Endothelial cell of umbilical vein (primary cell): ENCODE measurements around the gene NFIA. TPM values are rescaled to one million over a fixed set of nuclear protein-coding genes. Genes with fewer than 3 reads are reported as not detected.

Experiments
- BruUV-seq: library from RNA; stranded (reverse); fragments of 400-500 nt; replicated peaks from 2 replicates; lab custom pipeline; 2021; lab: Mats Ljungman, UMichigan
- CTCF ChIA-PET: fragments of 300-600, 350-600 bp; sonication (Branson Sonifier 250); formaldehyde crosslinking; loops from one replicate; lab custom pipeline; 2021; ENCODE audit warnings: antibody characterized with exemption, inconsistent platforms; lab: Charles Lee
- POLR2A ChIA-PET: fragments of 300-600, 350-600 bp; sonication (Branson Sonifier 250); formaldehyde crosslinking; loops from one replicate; lab custom pipeline; 2021; ENCODE audit warnings: antibody characterized with exemption, inconsistent platforms; lab: Charles Lee
- DNase-seq: peaks from one replicate; pipeline ENCODE4 v3.0.0-alpha.2; 2011; ENCODE audit warnings: low read depth, low spot score
- FAIRE-seq: peaks from 2 replicates; lab custom pipeline; 2011; peaks lifted over from hg19 to GRCh38; lab: Jason Lieb, UNC
- H2AFZ ChIP-seq: 2 replicates; pipeline ENCODE4 v1.6.0; 2012; ENCODE audit warnings: low read depth, low read length, control low read depth, inconsistent platforms
- H3K27ac ChIP-seq: 2 replicates; pipeline ENCODE4 v1.5.1; 2011; ENCODE audit warnings: low read depth, mild to moderate bottlenecking, control low read depth, low read length, moderate library complexity; ENCODE audit not compliant: insufficient read depth
- H3K27me3 ChIP-seq, 2 experiments: 2 replicates each; pipeline versions ENCODE4 v1.6.0 to v1.6.1; 2011; ENCODE audit warnings: low read length in 2 of 2, mixed read lengths in 1 of 2; ENCODE audit not compliant: control insufficient read depth in 2 of 2, insufficient read depth in 2 of 2
- H3K36me3 ChIP-seq, 2 experiments: 2 replicates in 1 of 2; 3 replicates in 1 of 2; pipeline ENCODE4 v1.5.1; 2011; ENCODE audit warnings: low read length in 2 of 2, mild to moderate bottlenecking in 1 of 2, moderate library complexity in 1 of 2; ENCODE audit not compliant: control insufficient read depth in 2 of 2, insufficient read depth in 2 of 2; ENCODE audit errors: extremely low read depth in 1 of 2
- H3K4me1 ChIP-seq: 3 replicates; pipeline ENCODE4 v1.5.1; 2011; ENCODE audit warnings: mild to moderate bottlenecking, low read length; ENCODE audit not compliant: control insufficient read depth, insufficient read depth; ENCODE audit errors: extremely low read depth
- H3K4me2 ChIP-seq: 2 replicates; pipeline ENCODE4 v1.6.1; 2011; ENCODE audit warnings: low read length, control low read depth, mixed read lengths; ENCODE audit not compliant: insufficient read depth
- H3K4me3 ChIP-seq, 3 experiments: fragments of 200-600 bp in 1 of 3; sonication (generic), shearing (Covaris generic) in 1 of 3; replicated peaks in 1 of 3; 2 replicates each; pipeline ENCODE4 v1.5.1; 2011 to 2016; ENCODE audit warnings: control low read depth in 3 of 3, low read length in 3 of 3, mild to moderate bottlenecking in 2 of 3, inconsistent platforms in 1 of 3, low read depth in 1 of 3, moderate library complexity in 1 of 3; ENCODE audit not compliant: insufficient read depth in 1 of 3
- H3K79me2 ChIP-seq: 2 replicates; pipeline ENCODE4 v1.6.0; 2012; ENCODE audit warnings: low read length, inconsistent platforms; ENCODE audit not compliant: control insufficient read depth, insufficient read depth
- H3K9ac ChIP-seq: replicated peaks from 2 replicates; pipeline ENCODE3; 2011; ENCODE audit warnings: low read length, control low read depth; ENCODE audit not compliant: insufficient read depth; ENCODE audit errors: extremely low read depth
- H3K9me1 ChIP-seq: replicated peaks from 3 replicates; pipeline ENCODE4 v1.6.0; 2011; ENCODE audit warnings: mild to moderate bottlenecking, low read length; ENCODE audit not compliant: control insufficient read depth, insufficient read depth; ENCODE audit errors: extremely low read depth
- H3K9me3 ChIP-seq: replicated peaks from 2 replicates; pipeline ENCODE4 v1.5.1; 2012; ENCODE audit warnings: low read length, inconsistent platforms; ENCODE audit not compliant: control insufficient read depth, insufficient read depth
- H4K20me1 ChIP-seq: replicated peaks from 2 replicates; pipeline ENCODE3; 2011; ENCODE audit warnings: mild to moderate bottlenecking, low read length; ENCODE audit not compliant: control insufficient read depth, insufficient read depth; ENCODE audit errors: extremely low read depth
- CTCF ChIP-seq, 2 donors: IDR thresholded peaks; 1 replicate in 1 of 2; 2 replicates in 1 of 2; pipeline ENCODE4 v1.5.1; 2011; ENCODE audit warnings: low read length in 2 of 2, mild to moderate bottlenecking in 2 of 2, moderate library complexity in 2 of 2, control low read depth in 1 of 2, inconsistent platforms in 1 of 2, low read depth in 1 of 2; ENCODE audit not compliant: insufficient read depth in 1 of 2; ENCODE audit errors: extremely low read depth in 1 of 2
- FOS ChIP-seq: IDR thresholded peaks from 2 replicates; pipeline ENCODE4 v1.6.1; 2011; ENCODE audit warnings: mild to moderate bottlenecking, low read length, moderate library complexity, borderline replicate concordance; ENCODE audit not compliant: insufficient read depth
- GATA2 ChIP-seq: IDR thresholded peaks from 2 replicates; pipeline ENCODE4 v1.7.0; 2011; ENCODE audit warnings: low read depth, mild to moderate bottlenecking, moderate library complexity, mixed read lengths, low read length; ENCODE audit not compliant: insufficient read length, insufficient read depth
- JUN ChIP-seq: IDR thresholded peaks from 2 replicates; pipeline ENCODE4 v1.6.1; 2011; ENCODE audit warnings: borderline replicate concordance, low read depth; ENCODE audit not compliant: insufficient read length, insufficient read depth
- POLR2A ChIP-seq: IDR thresholded peaks from 2 replicates; pipeline ENCODE4 v1.6.1; 2012; ENCODE audit warnings: low read depth, mild to moderate bottlenecking, control low read depth, low read length
- POLR2AphosphoS5 ChIP-seq: IDR thresholded peaks from 2 replicates; pipeline ENCODE4 v1.6.1; 2012; ENCODE audit warnings: low read depth, mild to moderate bottlenecking, control low read depth, low read length, moderate library complexity; ENCODE audit not compliant: insufficient read depth
- dilution Hi-C: fragments of 300-500 bp; cut with MboI; formaldehyde crosslinking; loops from one replicate; pipeline ENCODE4 v1.15.0; 2019; ENCODE audit warnings: low sequenced_read_pairs; ENCODE audit not compliant: extremely low pct_ligation_motif_present
- intact Hi-C: fragments of 100-400 bp; cut with micrococcal nuclease; formaldehyde crosslinking; loops from one replicate; pipeline ENCODE4 v1.10.0; 2022
- polyA plus RNA-seq, 4 experiments: library from polyadenylated mRNA; depleted of rRNA in 3 of 4; stranded (reverse) in 3 of 4; unstranded in 1 of 4; fragments of >200 nt; gene quantifications; 2 replicates each; pipeline versions ENCODE4 v1.2.1 to v1.2.3, GENCODE V29; 2011 to 2012; ENCODE audit warnings: missing spikeins in 1 of 4
- total RNA-seq: library from RNA; stranded (reverse); gene quantifications from 2 replicates; pipeline ENCODE4 v1.2.3, GENCODE V29; 2021
- TF ChIP-seq, protein P1 (sequence below): IDR thresholded peaks from 2 replicates; pipeline ENCODE4 v1.6.1; 2011; ENCODE audit not compliant: insufficient read depth, insufficient read length

NFIA gene
- total and polyA plus RNA-seq, 2 donors (not counting 3 experiments of a cell fraction or from before 2014, with no cell fraction given): 25.5 to 47.0 TPM

DNA sequence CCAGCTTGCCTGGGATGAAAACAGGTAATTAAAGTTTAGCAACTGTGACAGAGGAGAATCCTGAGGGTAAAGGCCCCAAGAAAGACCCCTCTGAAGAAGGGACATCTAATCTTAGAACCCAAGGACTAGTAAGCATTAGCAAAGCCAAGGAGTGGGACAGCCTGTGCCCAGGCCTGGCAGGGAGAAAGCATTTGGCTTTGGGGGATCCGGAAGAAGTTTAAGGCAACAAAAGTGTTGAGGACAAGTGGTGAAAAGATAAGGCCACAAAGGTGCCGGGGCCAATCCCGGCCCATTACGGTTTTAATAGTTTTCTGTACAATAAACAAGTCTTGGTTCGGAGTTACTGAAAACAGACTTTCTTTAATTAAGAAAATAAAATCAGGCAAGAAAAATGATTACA lies 367.0 kb downstream of the NFIA start:
- no peaks in the 10 kb centered on the region for H3K9me1 ChIP-seq
- no peak overlapping the region for H3K27ac ChIP-seq
- no peaks in the 10 kb centered on the region for H3K27me3 ChIP-seq
- H2AFZ ChIP-seq: no peak overlapping the region
- H3K4me2 ChIP-seq: no peak overlapping the region
- no peaks in the 10 kb centered on the region for H3K36me3 ChIP-seq
- BruUV-seq: no TSS peak
- H3K4me1 ChIP-seq: peaks cover 43% of the 10 kb centered on the region
- H3K4me3 ChIP-seq: no peak overlapping the region
- FAIRE-seq: no peak
- POLR2A ChIA-PET: no interaction called here
- no peaks in the 10 kb centered on the region for H3K9me3 ChIP-seq
- intact Hi-C loops (no loop called here), dilution Hi-C loops (no loop called here)
- H3K79me2 ChIP-seq: no peaks in the 10 kb centered on the region
- CTCF ChIA-PET: interaction anchor here (2.1 kb wide), 1 partner anchor 13 kb away, joined by 9 read pairs; no protein-coding TSS in a partner anchor
- H3K9ac ChIP-seq: no peak overlapping the region
- TF ChIP-seq POLR2AphosphoS5 (no peak), FOS (no peak)
- no peak for DNase-seq
- no peaks in the 10 kb centered on the region for H4K20me1 ChIP-seq

- Histone ChIP-seq H3K27ac (peak overlapping the region; percentile 54), H3K4me2 (peak overlapping the region; percentile 53), H2AFZ (peak overlapping the region; percentile 7), H3K9me1 (no peaks in the 10 kb centered on the region), H3K27me3 (no peaks in the 10 kb centered on the region), H3K4me1 (peaks cover 41% of the 10 kb centered on the region), H3K9ac (peak overlapping the region; percentile 14), H3K36me3 (no peaks in the 10 kb centered on the region), H3K4me3 (no peak overlapping the region), H3K9me3 (no peaks in the 10 kb centered on the region), H3K79me2 (no peaks in the 10 kb centered on the region), H4K20me1 (no peaks in the 10 kb centered on the region)
- CTCF ChIA-PET: interaction anchor here (1.0 to 1.8 kb wide), 4 partner anchors 17 to 401 kb away, joined by 3 to 7 read pairs (median 5); no protein-coding TSS in a partner anchor
- TF ChIP-seq FOS (no peak), POLR2AphosphoS5 (peak; percentile 45), GATA2 (no peak), POLR2A (no peak), JUN (no peak), CTCF (IDR thresholded peaks at IDR 0.05; ENCODE audit: extremely low read depth in 1 of 2, insufficient read depth in 1 of 2, low read depth in 1 of 2, low read length in 2 of 2) (no peak)
- TF ChIP-seq, protein P1, sequence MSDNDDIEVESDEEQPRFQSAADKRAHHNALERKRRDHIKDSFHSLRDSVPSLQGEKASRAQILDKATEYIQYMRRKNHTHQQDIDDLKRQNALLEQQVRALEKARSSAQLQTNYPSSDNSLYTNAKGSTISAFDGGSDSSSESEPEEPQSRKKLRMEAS: no peak
- DNase-seq (peak; percentile 85), FAIRE-seq (peak; percentile 80)
- no TSS peak for BruUV-seq
- intact Hi-C loops: loop anchor here (5.0 to 10.0 kb wide), 4 partner anchors 63 to 1476 kb away; no protein-coding TSS in a partner anchor
- dilution Hi-C loops: no loop called here
- POLR2A ChIA-PET: no interaction called here
Measured at GRCh38 chr1:61450454-61450853, 368.1 kb downstream of the NFIA start.
